SH-SY5Y (cell line): Measurements from ENCODE around the gene RABGEF1.

Experiments
- GATA2 ChIP-seq: IDR thresholded peaks from 2 replicates; pipeline ENCODE4 v1.6.1; 2011; ENCODE audit warnings: mild to moderate bottlenecking, low read depth, low read length
- GATA3 ChIP-seq: IDR thresholded peaks from 2 replicates; pipeline ENCODE4 v1.6.1; 2011; ENCODE audit warnings: low read depth, mild to moderate bottlenecking, low read length, moderate library complexity

DNA sequence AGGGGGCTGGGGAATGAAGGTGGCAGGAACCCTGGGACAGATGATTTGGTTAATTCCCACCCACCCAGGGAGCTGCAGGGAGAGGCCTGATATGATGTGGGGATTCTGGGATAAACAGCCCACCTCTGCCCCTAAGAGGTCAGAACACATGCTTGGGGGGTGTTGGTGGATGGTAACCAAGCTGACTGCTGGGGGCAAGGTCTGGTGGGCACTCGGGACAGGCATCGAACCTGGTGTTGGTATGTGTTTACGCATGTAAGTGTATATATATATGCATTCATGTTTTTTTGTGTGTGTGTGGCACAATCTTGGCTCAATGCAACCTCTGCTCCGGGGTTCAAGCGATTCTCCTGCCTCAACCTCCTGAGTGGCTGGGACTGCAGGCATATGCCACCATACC, 99.8 kb downstream of the RABGEF1 start:
- no peak for TF ChIP-seq GATA3
- TF ChIP-seq GATA2 = no peak
